Measurements from ENCODE around the gene CUX1. TPM values are rescaled to one million over a fixed set of nuclear protein-coding genes. Genes with fewer than 3 reads are reported as not detected.
A peak's percentile ranks its signal among the peaks of the same experiment; 100 is the strongest.

CUX1 gene
- total RNA-seq, 1 experiment from 2014 or later, result 39.6 TPM

- intact Hi-C loops (cut with micrococcal nuclease), result no loop called here
- no peaks in the 10 kb centered on the region for H4K20me1 ChIP-seq (ENCODE audit: low read length)
- DNase-seq (no peak), ATAC-seq (no peak)
- no peak overlapping the region for H2AFZ ChIP-seq (ENCODE audit: low read length)
- H3K4me1 ChIP-seq (ENCODE audit: insufficient read depth, low read length), result peaks cover 7% of the 10 kb centered on the region
- H3K9ac ChIP-seq (ENCODE audit: low read length), result no peak overlapping the region
- H3K36me3 ChIP-seq (ENCODE audit: low read depth, low read length), result no peaks in the 10 kb centered on the region
- no peaks in the 10 kb centered on the region for H3K9me3 ChIP-seq (ENCODE audit: low read length)
- H3K27me3 ChIP-seq (ENCODE audit: low read length), result no peaks in the 10 kb centered on the region
- ChIA-PET POLR2A (ENCODE audit: unreplicated experiment) (no interaction called here), CTCF (no interaction called here)
- no peaks in the 10 kb centered on the region for H3F3A ChIP-seq (ENCODE audit: low read length, unreplicated experiment)
- H3K9me2 ChIP-seq (replicated peaks; ENCODE audit: low read length), result no peaks in the 10 kb centered on the region
- H3K27ac ChIP-seq (ENCODE audit: low read length), result no peak overlapping the region
- no peaks in the 10 kb centered on the region for H3K79me2 ChIP-seq (ENCODE audit: low read length)
- no TSS peak for BruUV-seq (replicated peaks)
- TF ChIP-seq EZH2phosphoT487 (IDR thresholded peaks at IDR 0.05; ENCODE audit: borderline replicate concordance, low read length), result no peak
- TF ChIP-seq CTCF (conservative IDR thresholded peaks at IDR 0.05; ENCODE audit: low read depth, low read length), result no peak
- TF ChIP-seq EZH2 (IDR thresholded peaks at IDR 0.05; ENCODE audit: low read length, unreplicated experiment), result no peak
- H3K4me2 ChIP-seq (ENCODE audit: low read length), result no peak overlapping the region
- no peak overlapping the region for H3K4me3 ChIP-seq (ENCODE audit: low read length)
Measured at GRCh38 chr7:102216573-102217314, 399.3 kb downstream of the CUX1 start.

- no peak overlapping the region for H3K4me2 ChIP-seq (ENCODE audit: low read length)
- no peaks in the 10 kb centered on the region for H3K79me2 ChIP-seq (ENCODE audit: low read length)
- H3K4me1 ChIP-seq (ENCODE audit: insufficient read depth, low read length), result peaks cover 7% of the 10 kb centered on the region
- no peak overlapping the region for H3K9ac ChIP-seq (ENCODE audit: low read length)
- intact Hi-C loops (cut with micrococcal nuclease), result no loop called here
- no peak overlapping the region for H2AFZ ChIP-seq (ENCODE audit: low read length)
- H3K27me3 ChIP-seq (ENCODE audit: low read length), result no peaks in the 10 kb centered on the region
- no peak overlapping the region for H3K27ac ChIP-seq (ENCODE audit: low read length)
- no peaks in the 10 kb centered on the region for H4K20me1 ChIP-seq (ENCODE audit: low read length)
- TF ChIP-seq EZH2 (IDR thresholded peaks at IDR 0.05; ENCODE audit: low read length, unreplicated experiment), result no peak
- no TSS peak for BruUV-seq (replicated peaks)
- CTCF ChIA-PET, result no interaction called here
- DNase-seq (no peak), ATAC-seq (peak; percentile 29)
- no peaks in the 10 kb centered on the region for H3F3A ChIP-seq (ENCODE audit: low read length, unreplicated experiment)
- H3K9me2 ChIP-seq (replicated peaks; ENCODE audit: low read length), result no peaks in the 10 kb centered on the region
- H3K4me3 ChIP-seq (ENCODE audit: low read length), result no peak overlapping the region
- H3K9me3 ChIP-seq (ENCODE audit: low read length), result no peaks in the 10 kb centered on the region
- H3K36me3 ChIP-seq (ENCODE audit: low read depth, low read length), result no peaks in the 10 kb centered on the region
- POLR2A ChIA-PET (ENCODE audit: unreplicated experiment), result no interaction called here
Measured at GRCh38 chr7:102220229-102220850, 402.9 kb downstream of the CUX1 start.

GRCh38 chr7:102220960-102221800 lies 403.8 kb downstream of the CUX1 start:
- peak overlapping the region; percentile 66 for H3K4me2 ChIP-seq (ENCODE audit: low read length)
- no peaks in the 10 kb centered on the region for H3F3A ChIP-seq (ENCODE audit: low read length, unreplicated experiment)
- 0 out of 2 replicates have a peak overlapping the region, but pooled peaks have one; percentile 9 for H3K9ac ChIP-seq (ENCODE audit: low read length)
- BruUV-seq (replicated peaks), result no TSS peak
- H3K27me3 ChIP-seq (ENCODE audit: low read length), result no peaks in the 10 kb centered on the region
- peak overlapping the region; percentile 38 for H3K27ac ChIP-seq (ENCODE audit: low read length)
- no peaks in the 10 kb centered on the region for H3K9me3 ChIP-seq (ENCODE audit: low read length)
- intact Hi-C loops (cut with micrococcal nuclease), result no loop called here
- no peak for TF ChIP-seq CTCF (conservative IDR thresholded peaks at IDR 0.05; ENCODE audit: low read depth, low read length)
- no peak for TF ChIP-seq EZH2 (IDR thresholded peaks at IDR 0.05; ENCODE audit: low read length, unreplicated experiment)
- TF ChIP-seq EZH2phosphoT487 (IDR thresholded peaks at IDR 0.05; ENCODE audit: borderline replicate concordance, low read length), result no peak
- ATAC-seq, result peak; percentile 97
- no peak overlapping the region for H2AFZ ChIP-seq (ENCODE audit: low read length)
- H3K4me3 ChIP-seq (ENCODE audit: low read length), result peak overlapping the region; percentile 44; the same call in 1 of the 2 replicates
- no peaks in the 10 kb centered on the region for H3K36me3 ChIP-seq (ENCODE audit: low read depth, low read length)
- POLR2A ChIA-PET (ENCODE audit: unreplicated experiment), result no interaction called here
- DNase-seq, result peak; percentile 60
- no peaks in the 10 kb centered on the region for H3K9me2 ChIP-seq (replicated peaks; ENCODE audit: low read length)
- no peaks in the 10 kb centered on the region for H3K79me2 ChIP-seq (ENCODE audit: low read length)
- peaks cover 7% of the 10 kb centered on the region for H3K4me1 ChIP-seq (ENCODE audit: insufficient read depth, low read length)
- CTCF ChIA-PET, result no interaction called here
- no peaks in the 10 kb centered on the region for H4K20me1 ChIP-seq (ENCODE audit: low read length)
